ENCODE measurements around the gene NME9.

DNA sequence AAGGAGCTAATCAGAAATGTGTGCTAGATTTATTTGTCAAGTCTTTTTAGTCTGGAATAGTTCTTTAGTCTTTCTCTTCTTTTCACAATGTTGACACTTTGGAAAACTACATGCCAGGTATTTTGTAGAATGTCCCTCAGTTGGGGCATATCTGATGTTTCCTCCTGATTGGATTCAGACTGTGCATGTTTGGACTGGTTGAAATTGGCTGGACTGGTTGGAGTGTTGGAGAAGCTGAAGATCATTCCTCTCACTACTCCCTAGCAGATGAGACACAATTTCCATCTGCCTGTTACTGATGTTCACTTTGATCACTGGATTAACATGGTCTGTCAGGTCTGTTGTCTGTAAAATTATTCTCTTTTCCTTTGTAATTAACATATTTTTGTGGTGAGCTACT is 3.7 kb downstream of the NME9 start:
- TF ChIP-seq, protein P1, sequence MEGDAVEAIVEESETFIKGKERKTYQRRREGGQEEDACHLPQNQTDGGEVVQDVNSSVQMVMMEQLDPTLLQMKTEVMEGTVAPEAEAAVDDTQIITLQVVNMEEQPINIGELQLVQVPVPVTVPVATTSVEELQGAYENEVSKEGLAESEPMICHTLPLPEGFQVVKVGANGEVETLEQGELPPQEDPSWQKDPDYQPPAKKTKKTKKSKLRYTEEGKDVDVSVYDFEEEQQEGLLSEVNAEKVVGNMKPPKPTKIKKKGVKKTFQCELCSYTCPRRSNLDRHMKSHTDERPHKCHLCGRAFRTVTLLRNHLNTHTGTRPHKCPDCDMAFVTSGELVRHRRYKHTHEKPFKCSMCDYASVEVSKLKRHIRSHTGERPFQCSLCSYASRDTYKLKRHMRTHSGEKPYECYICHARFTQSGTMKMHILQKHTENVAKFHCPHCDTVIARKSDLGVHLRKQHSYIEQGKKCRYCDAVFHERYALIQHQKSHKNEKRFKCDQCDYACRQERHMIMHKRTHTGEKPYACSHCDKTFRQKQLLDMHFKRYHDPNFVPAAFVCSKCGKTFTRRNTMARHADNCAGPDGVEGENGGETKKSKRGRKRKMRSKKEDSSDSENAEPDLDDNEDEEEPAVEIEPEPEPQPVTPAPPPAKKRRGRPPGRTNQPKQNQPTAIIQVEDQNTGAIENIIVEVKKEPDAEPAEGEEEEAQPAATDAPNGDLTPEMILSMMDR (conservative IDR thresholded peaks at IDR 0.05; ENCODE audit: low read depth, low read length), result no peak
- TF ChIP-seq, protein P2, sequence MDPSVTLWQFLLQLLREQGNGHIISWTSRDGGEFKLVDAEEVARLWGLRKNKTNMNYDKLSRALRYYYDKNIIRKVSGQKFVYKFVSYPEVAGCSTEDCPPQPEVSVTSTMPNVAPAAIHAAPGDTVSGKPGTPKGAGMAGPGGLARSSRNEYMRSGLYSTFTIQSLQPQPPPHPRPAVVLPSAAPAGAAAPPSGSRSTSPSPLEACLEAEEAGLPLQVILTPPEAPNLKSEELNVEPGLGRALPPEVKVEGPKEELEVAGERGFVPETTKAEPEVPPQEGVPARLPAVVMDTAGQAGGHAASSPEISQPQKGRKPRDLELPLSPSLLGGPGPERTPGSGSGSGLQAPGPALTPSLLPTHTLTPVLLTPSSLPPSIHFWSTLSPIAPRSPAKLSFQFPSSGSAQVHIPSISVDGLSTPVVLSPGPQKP (IDR thresholded peaks at IDR 0.05; ENCODE audit: borderline replicate concordance, low read depth, low read length), result no peak
- TF ChIP-seq POLR2A (IDR thresholded peaks at IDR 0.05; ENCODE audit: low read depth, low read length) (no peak), BHLHE40 (IDR thresholded peaks at IDR 0.05; ENCODE audit: low read depth, low read length) (no peak), FOS (IDR thresholded peaks at IDR 0.05; ENCODE audit: low read depth, low read length) (no peak), SMC3 (IDR thresholded peaks at IDR 0.05; ENCODE audit: low read depth, low read length) (no peak), RFX5 (IDR thresholded peaks at IDR 0.05; ENCODE audit: low read depth, low read length) (no peak), CEBPB (IDR thresholded peaks at IDR 0.05; ENCODE audit: low read depth, low read length) (no peak)

Measured in IMR-90 (cell line).